ENCODE measurements around the gene MSANTD1.

Gene MSANTD1

GRCh38 chr4:3266076-3266475, 17.1 kb downstream of the MSANTD1 start:
- TF ChIP-seq CTCF (IDR thresholded peaks at IDR 0.05; ENCODE audit: insufficient read depth, low read depth, low read length, missing control alignments) = no peak
- no peak for DNase-seq (ENCODE audit: low read depth)
- no peak overlapping the region for H3K4me3 ChIP-seq (ENCODE audit: low read depth, low read length)

GRCh38 chr4:3267576-3268394, 18.8 kb downstream of the MSANTD1 start:
- H3K4me3 ChIP-seq (ENCODE audit: low read depth, low read length) = no peak overlapping the region
- DNase-seq (ENCODE audit: low read depth) = no peak
- TF ChIP-seq CTCF (IDR thresholded peaks at IDR 0.05; ENCODE audit: insufficient read depth, low read depth, low read length, missing control alignments) = no peak

- DNase-seq (ENCODE audit: low read depth) = no peak
- no peak for TF ChIP-seq CTCF (IDR thresholded peaks at IDR 0.05; ENCODE audit: insufficient read depth, low read depth, low read length, missing control alignments)
Measured at GRCh38 chr4:3268395-3269104, 19.6 kb downstream of the MSANTD1 start.

DNA sequence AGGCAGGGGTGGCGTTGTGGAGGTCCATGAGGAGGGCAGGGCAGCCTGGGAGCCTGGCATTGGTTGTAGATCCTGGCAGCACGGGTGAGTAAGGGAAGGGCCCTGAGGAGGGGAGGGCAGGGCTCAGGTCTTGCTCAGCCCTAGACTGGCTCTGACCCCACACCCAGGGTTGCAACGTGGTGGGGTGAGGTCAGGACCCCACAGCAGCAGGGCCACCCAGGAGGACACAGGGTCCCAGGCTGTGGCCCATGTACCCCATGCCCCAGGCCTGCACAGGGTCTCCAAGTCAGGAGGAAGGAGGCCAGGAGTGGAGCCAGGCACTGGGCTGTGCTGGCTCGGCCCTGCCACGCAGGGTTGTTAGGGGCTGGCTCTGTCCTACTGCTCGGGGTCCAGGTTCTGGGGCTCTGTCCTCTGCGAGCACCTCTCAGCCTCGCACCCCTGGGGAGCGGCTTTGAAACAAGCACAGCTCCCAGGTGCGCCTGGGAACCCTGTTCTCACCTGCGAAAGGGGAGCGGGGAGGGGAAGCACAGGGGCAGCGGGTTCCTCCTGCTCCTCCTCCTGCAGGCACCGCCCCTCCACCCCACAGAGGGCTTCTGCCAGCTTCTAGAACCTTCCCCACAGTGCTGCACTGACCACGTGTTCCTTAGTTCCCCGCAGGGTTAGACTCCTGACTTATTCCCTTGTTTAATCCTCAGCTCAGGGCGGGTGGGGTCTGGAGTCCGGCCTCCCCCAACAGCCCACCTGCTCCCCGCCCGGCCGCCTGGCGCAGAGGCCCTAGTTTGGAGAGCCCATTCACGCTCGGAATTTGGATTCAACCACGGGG, 20.4 kb downstream of the MSANTD1 start:
- no peak for TF ChIP-seq CTCF (IDR thresholded peaks at IDR 0.05; ENCODE audit: insufficient read depth, low read depth, low read length, missing control alignments)
- no peak overlapping the region for H3K4me3 ChIP-seq (ENCODE audit: low read depth, low read length)
- no peak for DNase-seq (ENCODE audit: low read depth)

More at GRCh38 chr4:3268395-3269104, 19.6 kb downstream of the MSANTD1 start:
- no peak overlapping the region for H3K4me3 ChIP-seq (ENCODE audit: low read depth, low read length)

GRCh38 chr4:3269991-3270611, 21.1 kb downstream of the MSANTD1 start:
- DNase-seq (ENCODE audit: low read depth) = no peak
- no peak for TF ChIP-seq CTCF (IDR thresholded peaks at IDR 0.05; ENCODE audit: insufficient read depth, low read depth, low read length, missing control alignments)
- no peak overlapping the region for H3K4me3 ChIP-seq (ENCODE audit: low read depth, low read length)

DNA sequence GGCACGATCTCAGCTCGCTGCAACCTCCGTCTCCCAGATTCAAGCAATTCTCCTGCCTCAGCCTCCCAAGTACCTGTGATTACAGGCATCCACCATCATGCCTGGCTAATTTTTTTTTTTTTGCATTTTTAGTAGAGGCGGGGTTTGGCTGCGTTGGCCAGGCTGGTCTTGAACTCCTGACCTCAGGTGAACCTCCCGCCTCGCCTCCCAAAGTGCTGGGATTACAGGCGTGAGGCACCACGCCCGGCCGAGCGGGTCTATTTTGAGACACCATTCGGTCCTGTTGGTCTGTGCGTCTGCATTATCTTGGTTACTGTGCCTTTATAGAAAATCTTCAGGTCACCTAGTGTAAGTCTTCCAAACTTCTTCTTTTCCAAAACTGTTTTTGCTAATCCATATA, 22.2 kb downstream of the MSANTD1 start:
- H3K4me3 ChIP-seq (ENCODE audit: low read depth, low read length) = no peak overlapping the region
- TF ChIP-seq CTCF (IDR thresholded peaks at IDR 0.05; ENCODE audit: insufficient read depth, low read depth, low read length, missing control alignments) = no peak
- DNase-seq (ENCODE audit: low read depth) = no peak

Measured in GM12865 (cell line).